GM12865 (cell line): ENCODE results near the gene NDUFS1.

ENCODE experiments used
- DNase-seq: peaks from one replicate; pipeline ENCODE4 v3.0.0; 2010; ENCODE audit warnings: low read depth
- H3K4me3 ChIP-seq: 2 replicates; pipeline ENCODE4 v1.5.1; 2011; ENCODE audit warnings: mild to moderate bottlenecking, low read depth, low read length, control low read depth
- TF ChIP-seq, protein P1 (sequence below): IDR thresholded peaks from 2 replicates; pipeline ENCODE4 v1.5.1; 2011; ENCODE audit warnings: low read length, control low read depth, low read depth, inconsistent platforms; ENCODE audit not compliant: insufficient read depth; ENCODE audit errors: missing control alignments

NDUFS1 gene

DNA sequence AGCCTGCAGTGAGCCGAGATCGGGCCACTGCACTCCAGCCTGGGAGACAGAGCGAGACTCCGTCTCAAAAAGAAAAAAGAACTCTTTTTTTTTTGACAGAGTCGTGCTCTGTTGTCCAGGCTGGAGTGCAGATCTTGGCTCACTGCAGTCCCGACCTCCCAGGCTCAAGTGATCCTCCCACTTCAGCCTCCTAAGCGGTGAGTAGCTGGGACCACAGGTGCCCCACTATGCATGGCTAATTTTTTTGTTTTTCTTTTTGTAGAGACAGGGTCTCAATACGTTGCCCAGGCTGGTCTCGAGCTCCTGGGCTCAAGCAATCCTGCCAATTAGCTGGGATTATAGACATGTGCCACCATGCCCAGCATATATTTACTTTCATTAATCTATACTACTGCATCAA, 60.8 kb downstream of the NDUFS1 start:
- TF ChIP-seq, protein P1, sequence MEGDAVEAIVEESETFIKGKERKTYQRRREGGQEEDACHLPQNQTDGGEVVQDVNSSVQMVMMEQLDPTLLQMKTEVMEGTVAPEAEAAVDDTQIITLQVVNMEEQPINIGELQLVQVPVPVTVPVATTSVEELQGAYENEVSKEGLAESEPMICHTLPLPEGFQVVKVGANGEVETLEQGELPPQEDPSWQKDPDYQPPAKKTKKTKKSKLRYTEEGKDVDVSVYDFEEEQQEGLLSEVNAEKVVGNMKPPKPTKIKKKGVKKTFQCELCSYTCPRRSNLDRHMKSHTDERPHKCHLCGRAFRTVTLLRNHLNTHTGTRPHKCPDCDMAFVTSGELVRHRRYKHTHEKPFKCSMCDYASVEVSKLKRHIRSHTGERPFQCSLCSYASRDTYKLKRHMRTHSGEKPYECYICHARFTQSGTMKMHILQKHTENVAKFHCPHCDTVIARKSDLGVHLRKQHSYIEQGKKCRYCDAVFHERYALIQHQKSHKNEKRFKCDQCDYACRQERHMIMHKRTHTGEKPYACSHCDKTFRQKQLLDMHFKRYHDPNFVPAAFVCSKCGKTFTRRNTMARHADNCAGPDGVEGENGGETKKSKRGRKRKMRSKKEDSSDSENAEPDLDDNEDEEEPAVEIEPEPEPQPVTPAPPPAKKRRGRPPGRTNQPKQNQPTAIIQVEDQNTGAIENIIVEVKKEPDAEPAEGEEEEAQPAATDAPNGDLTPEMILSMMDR = no peak
- DNase-seq = no peak
- no peak overlapping the region for H3K4me3 ChIP-seq

DNA sequence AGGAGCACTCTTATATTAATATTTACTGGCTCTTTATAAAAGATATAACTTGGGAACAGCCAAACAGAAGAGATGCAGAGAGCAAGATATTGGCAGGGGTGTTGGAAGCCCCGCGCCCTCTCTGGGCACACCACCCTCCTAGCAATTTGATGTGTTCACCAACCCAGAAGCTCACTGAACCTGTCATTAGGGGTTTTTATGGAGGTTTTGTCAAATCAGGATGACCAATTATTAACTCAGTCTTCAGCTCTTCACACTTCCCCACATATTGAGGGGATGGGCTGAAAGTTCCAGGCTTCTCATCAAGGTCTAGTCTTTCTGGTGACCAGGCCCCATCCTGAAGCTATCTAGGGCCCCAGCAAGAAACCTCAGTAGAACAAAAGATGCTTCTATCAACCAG, 62.4 kb downstream of the NDUFS1 start:
- no peak overlapping the region for H3K4me3 ChIP-seq
- no peak for DNase-seq
- TF ChIP-seq, protein P1 = no peak

DNA sequence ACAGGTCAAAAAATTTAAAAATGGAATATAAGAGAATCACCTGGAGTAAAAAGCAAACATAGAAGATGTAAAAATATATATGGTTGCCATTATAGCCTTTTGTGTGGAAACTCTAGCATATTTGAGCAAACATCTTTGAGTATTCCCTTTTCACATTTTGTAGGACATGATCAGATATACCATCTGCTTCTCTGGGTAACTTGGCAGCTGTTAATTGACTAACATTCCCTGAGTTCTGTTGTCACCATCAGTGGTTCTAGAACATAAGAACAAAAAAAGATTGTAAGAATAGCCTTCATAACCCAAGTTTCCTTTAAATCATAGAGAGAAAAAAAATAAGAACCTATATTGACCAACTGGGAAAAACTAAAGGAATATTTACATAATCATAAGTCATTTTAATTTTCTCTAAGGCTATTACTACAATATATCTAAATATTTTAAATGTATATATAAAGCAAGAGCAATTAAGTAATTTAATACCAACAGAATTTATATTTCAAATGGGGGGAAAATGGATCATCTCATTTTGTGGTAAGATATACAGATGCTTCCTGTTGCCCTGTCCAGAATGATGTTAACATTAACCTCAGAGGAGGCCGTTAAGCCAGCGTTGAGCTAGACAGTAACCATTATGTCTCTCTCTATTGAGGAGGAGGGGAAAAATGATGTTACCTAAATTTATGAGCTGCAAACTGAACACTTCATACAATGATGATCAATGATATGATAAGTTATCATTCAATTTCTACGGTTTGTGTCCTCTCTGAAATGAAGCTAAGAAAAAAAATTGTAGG, 63.5 kb downstream of the NDUFS1 start:
- no peak overlapping the region for H3K4me3 ChIP-seq
- TF ChIP-seq, protein P1 = no peak
- DNase-seq = no peak

DNA sequence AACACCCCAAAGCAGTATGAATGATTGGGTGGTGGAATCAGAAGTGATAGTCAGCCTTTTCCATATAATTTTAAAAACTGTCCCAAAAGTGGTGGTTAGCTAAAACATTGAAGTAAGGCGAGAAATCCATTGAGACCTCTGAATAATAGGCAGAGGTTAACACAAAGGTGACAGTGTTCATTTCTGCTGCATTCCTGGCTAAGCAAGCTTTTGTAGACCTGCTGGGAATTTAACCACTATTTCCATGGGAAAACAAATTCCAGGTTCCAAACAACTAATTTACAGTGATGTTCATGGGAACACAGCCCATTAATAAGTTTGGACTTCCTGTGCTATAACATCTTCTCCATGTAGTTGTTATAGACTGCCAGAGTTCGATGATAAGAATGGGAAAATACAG, 66.9 kb downstream of the NDUFS1 start:
- TF ChIP-seq, protein P1 = no peak
- DNase-seq = no peak
- no peak overlapping the region for H3K4me3 ChIP-seq

DNA sequence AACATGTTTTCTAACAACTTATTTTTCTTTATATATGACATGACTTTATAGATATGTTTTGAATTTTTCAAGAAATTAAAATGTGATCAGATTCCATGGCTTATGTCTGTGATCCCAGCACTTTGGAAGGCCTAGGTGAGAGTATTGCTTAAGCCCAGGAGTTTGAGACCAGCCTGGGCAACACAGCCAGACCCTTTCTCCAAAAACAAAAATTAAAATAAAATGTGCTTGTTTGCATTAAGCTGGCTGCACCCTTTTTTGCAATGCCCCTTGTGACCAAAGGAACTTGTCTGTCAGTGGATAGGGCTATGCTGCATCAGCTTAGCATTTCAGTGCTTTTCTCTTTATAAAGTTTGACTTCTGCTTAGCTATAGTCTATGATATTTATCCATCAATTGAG, 71.0 kb downstream of the NDUFS1 start:
- TF ChIP-seq, protein P1 = no peak
- DNase-seq = no peak
- no peak overlapping the region for H3K4me3 ChIP-seq

DNA sequence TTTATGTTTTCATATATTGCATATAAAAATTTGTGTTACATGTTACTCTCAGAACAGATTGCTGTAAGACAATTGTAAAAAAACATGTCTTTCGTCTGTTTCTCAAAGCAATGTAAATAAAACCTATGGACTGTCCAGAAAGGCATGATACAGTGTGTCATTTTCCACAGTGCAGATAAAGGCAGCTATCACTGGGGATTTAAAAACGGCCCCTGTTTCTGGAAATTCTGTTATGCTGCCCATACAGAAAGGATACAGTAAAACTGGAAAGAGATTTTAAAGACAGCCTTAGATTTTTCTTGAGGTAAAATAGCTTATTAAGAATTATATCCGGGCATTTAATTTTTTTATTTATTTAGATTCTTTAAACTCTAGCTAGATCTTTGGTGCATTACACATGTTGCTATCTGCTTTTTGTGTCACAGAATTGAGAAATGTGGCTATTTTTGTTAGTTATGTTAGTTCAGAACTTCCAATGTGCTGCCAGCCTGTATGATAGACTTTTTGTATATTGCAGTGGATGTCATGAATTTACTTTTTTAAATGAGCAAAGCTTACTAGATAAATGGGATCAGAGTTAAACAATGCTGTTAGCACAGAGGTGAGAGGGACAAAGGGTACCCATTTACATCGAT, 72.4 kb downstream of the NDUFS1 start:
- peak; percentile 19 for DNase-seq

More for the DNA sequence above, 72.4 kb downstream of the NDUFS1 start:
- TF ChIP-seq, protein P1 = no peak
- peak overlapping the region; percentile 92 for H3K4me3 ChIP-seq
